HCT116 (cell line): ENCODE data around the gene USP30. TPM values are rescaled to one million over a fixed set of nuclear protein-coding genes. Genes with fewer than 3 reads are reported as not detected.

Experiments used
- ATAC-seq: fragments of 200-7000 bp; cut with Tn5 transposase; 2 replicates; pipeline ENCODE4 v1.9.1; 2020; ENCODE audit warnings: mild to moderate bottlenecking, moderate library complexity
- BruUV-seq: library from RNA; stranded (reverse); fragments of 400-500 nt; replicated peaks from 2 replicates; lab custom pipeline; 2021; lab: Mats Ljungman, UMichigan
- CTCF ChIA-PET: fragments of 300-600 bp; sonication (Branson Sonifier 250); formaldehyde crosslinking; loops from one replicate; lab custom pipeline; 2021; ENCODE audit warnings: antibody characterized with exemption; lab: Charles Lee
- POLR2A ChIA-PET: fragments of 300-600, 350-600 bp; sonication (Branson Sonifier 250); formaldehyde crosslinking; loops from one replicate; lab custom pipeline; 2021; ENCODE audit warnings: antibody characterized with exemption; lab: Charles Lee
- RAD21 ChIA-PET, 2 experiments: fragments of 300-600 bp; sonication (Branson Sonifier 250); formaldehyde crosslinking; loops; one replicate each; lab custom pipeline; 2023; ENCODE audit warnings: low total read pairs in 2 of 2; ENCODE audit not compliant: uncharacterized antibody in 2 of 2, unreplicated experiment in 2 of 2, low non-redundant PET in 1 of 2; lab: Charles Lee
- DNase-seq: peaks from one replicate; pipeline ENCODE4 v3.0.0-alpha.2; 2010; ENCODE audit warnings: low read depth, low spot score
- H2AFZ ChIP-seq: fragments of 200-600 bp; shearing (Covaris generic), sonication (generic); 2 replicates; pipeline ENCODE4 v1.6.1; 2017; ENCODE audit warnings: low read depth, mixed run types, mixed read lengths, antibody characterized with exemption, low read length; ENCODE audit not compliant: poor library complexity, severe bottlenecking
- H3K27ac ChIP-seq: 2 replicates; pipeline ENCODE4 v1.5.1; 2012; ENCODE audit warnings: low read depth, low read length
- H3K27me3 ChIP-seq: fragments of 200-600 bp; sonication (generic); 2 replicates; pipeline ENCODE4 v1.6.1; 2016; ENCODE audit warnings: mixed run types, low read length, mixed read lengths; ENCODE audit not compliant: insufficient read depth
- H3K36me3 ChIP-seq, 2 experiments: fragments of 200-500 bp in 1 of 2; fragments of 200-600 bp in 1 of 2; sonication (Bioruptor generic) in 1 of 2; sonication (generic) in 1 of 2; 2 replicates each; pipeline versions ENCODE4 v1.5.1 to v1.6.1; 2014 to 2016; ENCODE audit warnings: low read length in 2 of 2, inconsistent platforms in 1 of 2, mixed read lengths in 1 of 2, mixed run types in 1 of 2; ENCODE audit not compliant: insufficient read depth in 2 of 2, control insufficient read depth in 1 of 2
- H3K4me1 ChIP-seq, 2 experiments: fragments of 200-600 bp in 1 of 2; sonication (generic) in 1 of 2; 2 replicates each; pipeline versions ENCODE4 v1.5.1 to v1.6.1; 2012 to 2017; ENCODE audit warnings: low read length in 2 of 2, inconsistent platforms in 1 of 2, mild to moderate bottlenecking in 1 of 2, mixed read lengths in 1 of 2, mixed run types in 1 of 2, moderate library complexity in 1 of 2; ENCODE audit not compliant: insufficient read depth in 2 of 2, control insufficient read depth in 1 of 2
- H3K4me2 ChIP-seq: fragments of 200-600 bp; sonication (generic); 2 replicates; pipeline ENCODE4 v1.6.1; 2017; ENCODE audit warnings: mixed run types, low read length, mixed read lengths
- H3K4me3 ChIP-seq, 2 experiments: fragments of 200-600 bp in 1 of 2; sonication (generic) in 1 of 2; replicated peaks in 1 of 2; 2 replicates each; pipeline ENCODE4 v1.5.1; 2011 to 2016; ENCODE audit warnings: low read length in 2 of 2, control low read depth in 1 of 2, low read depth in 1 of 2, mild to moderate bottlenecking in 1 of 2, mixed read lengths in 1 of 2, mixed run types in 1 of 2
- H3K79me2 ChIP-seq: fragments of 200-600 bp; sonication (generic); 2 replicates; pipeline ENCODE4 v1.6.1; 2017; ENCODE audit warnings: mild to moderate bottlenecking, mixed run types, low read length, moderate library complexity, mixed read lengths; ENCODE audit not compliant: insufficient read depth
- H3K9ac ChIP-seq: fragments of 200-600 bp; sonication (generic); 2 replicates; pipeline ENCODE4 v1.6.1; 2016; ENCODE audit warnings: low read length, mixed read lengths
- H3K9me2 ChIP-seq: fragments of 200-600 bp; sonication (generic), shearing (Covaris generic); 2 replicates; pipeline ENCODE4 v1.6.1; 2017; ENCODE audit warnings: mixed run types, mild to moderate bottlenecking, moderate library complexity; ENCODE audit not compliant: insufficient read depth
- H3K9me3 ChIP-seq, 2 experiments: fragments of 200-500 bp in 1 of 2; fragments of 200-600 bp in 1 of 2; sonication (Bioruptor generic) in 1 of 2; sonication (generic) in 1 of 2; 2 replicates each; pipeline ENCODE4 v1.6.1; 2014 to 2017; ENCODE audit warnings: low read length in 2 of 2, mixed read lengths in 2 of 2, inconsistent platforms in 1 of 2, low read depth in 1 of 2, mild to moderate bottlenecking in 1 of 2, mixed run types in 1 of 2, moderate library complexity in 1 of 2; ENCODE audit not compliant: control insufficient read depth in 1 of 2, insufficient read depth in 1 of 2
- H4K20me1 ChIP-seq: fragments of 200-600 bp; sonication (generic), shearing (Covaris generic); 2 replicates; pipeline ENCODE4 v1.6.1; 2017; ENCODE audit warnings: mixed run types, mild to moderate bottlenecking, moderate library complexity; ENCODE audit not compliant: insufficient read depth
- CBX3 ChIP-seq: IDR thresholded peaks from 2 replicates; pipeline ENCODE4 v1.6.1; 2012; ENCODE audit warnings: low read depth
- CEBPB ChIP-seq: IDR thresholded peaks from 2 replicates; pipeline ENCODE4 v1.6.1; 2012; ENCODE audit warnings: low read depth
- FOSL1 ChIP-seq: IDR thresholded peaks from 2 replicates; pipeline ENCODE4 v1.6.1; 2012; ENCODE audit warnings: low read depth
- POLR2A ChIP-seq: IDR thresholded peaks from 2 replicates; pipeline ENCODE4 v1.7.0; 2011; ENCODE audit warnings: borderline replicate concordance; ENCODE audit not compliant: insufficient read depth, insufficient read length; ENCODE audit errors: extremely low read depth
- RAD21 ChIP-seq: IDR thresholded peaks from 2 replicates; pipeline ENCODE4 v1.6.1; 2012; ENCODE audit warnings: low read depth, mild to moderate bottlenecking
- intact Hi-C: fragments of 100-400 bp; cut with micrococcal nuclease; formaldehyde crosslinking; loops from 2 replicates; pipeline ENCODE4 v1.10.0; 2022
- total RNA-seq: library from RNA; stranded (reverse); gene quantifications from one replicate; pipeline ENCODE4 v1.2.1, GENCODE V29; 2021; ENCODE audit not compliant: unreplicated experiment
- TF ChIP-seq, protein P1 (sequence below), 3 experiments: fragments of 200-600 bp in 1 of 3; sonication (generic) in 1 of 3; IDR thresholded peaks in 2 of 3; conservative IDR thresholded peaks in 1 of 3; 2 replicates each; pipeline ENCODE4 v1.5.1; 2012 to 2017; ENCODE audit warnings: low read depth in 2 of 3, low read length in 2 of 3, antibody characterized with exemption in 1 of 3, borderline replicate concordance in 1 of 3, control low read depth in 1 of 3, mild to moderate bottlenecking in 1 of 3, mixed read lengths in 1 of 3, mixed run types in 1 of 3, moderate library complexity in 1 of 3; ENCODE audit not compliant: insufficient read depth in 1 of 3
- TF ChIP-seq, protein P2 (sequence below): IDR thresholded peaks from 2 replicates; pipeline ENCODE4 v1.6.1; 2012
- TF ChIP-seq, protein P3 (sequence below): IDR thresholded peaks from 2 replicates; pipeline ENCODE4 v1.6.1; 2012; ENCODE audit warnings: low read depth

USP30 gene
- total RNA-seq, 1 experiment from 2014 or later = 9.2 TPM

DNA sequence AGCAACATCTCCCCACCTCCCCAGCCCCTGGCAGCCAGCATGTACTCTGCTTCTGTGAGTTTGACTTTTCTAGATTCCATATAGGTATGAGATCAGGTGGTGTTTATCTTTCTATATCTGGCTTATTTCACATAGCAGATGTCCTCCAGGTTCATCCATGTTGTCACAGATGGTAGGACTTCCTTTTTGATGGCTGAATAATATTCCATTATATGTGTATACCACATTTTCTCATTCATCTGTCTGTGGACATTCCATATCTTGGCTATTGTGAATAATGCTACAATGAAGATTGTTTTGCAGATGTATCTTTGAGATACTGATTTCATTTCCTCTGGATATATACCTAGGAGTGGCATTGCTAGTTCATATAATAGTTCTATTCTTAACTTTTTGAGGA, 22.5 kb downstream of the USP30 start:
- intact Hi-C loops = no loop called here
- Histone ChIP-seq H3K9me2 (no peaks in the 10 kb centered on the region), H3K27me3 (no peaks in the 10 kb centered on the region), H2AFZ (no peak overlapping the region), H3K27ac (no peak overlapping the region), H3K4me1 (no peaks in the 10 kb centered on the region), H3K36me3 (no peaks in the 10 kb centered on the region), H4K20me1 (no peaks in the 10 kb centered on the region), H3K9ac (no peak overlapping the region), H3K79me2 (no peaks in the 10 kb centered on the region), H3K4me2 (no peak overlapping the region), H3K4me3 (no peak overlapping the region), H3K9me3 (no peaks in the 10 kb centered on the region)
- TF ChIP-seq POLR2A (no peak), FOSL1 (no peak), CEBPB (no peak), RAD21 (no peak), CBX3 (no peak)
- TF ChIP-seq, protein P1, sequence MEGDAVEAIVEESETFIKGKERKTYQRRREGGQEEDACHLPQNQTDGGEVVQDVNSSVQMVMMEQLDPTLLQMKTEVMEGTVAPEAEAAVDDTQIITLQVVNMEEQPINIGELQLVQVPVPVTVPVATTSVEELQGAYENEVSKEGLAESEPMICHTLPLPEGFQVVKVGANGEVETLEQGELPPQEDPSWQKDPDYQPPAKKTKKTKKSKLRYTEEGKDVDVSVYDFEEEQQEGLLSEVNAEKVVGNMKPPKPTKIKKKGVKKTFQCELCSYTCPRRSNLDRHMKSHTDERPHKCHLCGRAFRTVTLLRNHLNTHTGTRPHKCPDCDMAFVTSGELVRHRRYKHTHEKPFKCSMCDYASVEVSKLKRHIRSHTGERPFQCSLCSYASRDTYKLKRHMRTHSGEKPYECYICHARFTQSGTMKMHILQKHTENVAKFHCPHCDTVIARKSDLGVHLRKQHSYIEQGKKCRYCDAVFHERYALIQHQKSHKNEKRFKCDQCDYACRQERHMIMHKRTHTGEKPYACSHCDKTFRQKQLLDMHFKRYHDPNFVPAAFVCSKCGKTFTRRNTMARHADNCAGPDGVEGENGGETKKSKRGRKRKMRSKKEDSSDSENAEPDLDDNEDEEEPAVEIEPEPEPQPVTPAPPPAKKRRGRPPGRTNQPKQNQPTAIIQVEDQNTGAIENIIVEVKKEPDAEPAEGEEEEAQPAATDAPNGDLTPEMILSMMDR (IDR thresholded peaks at IDR 0.05 in 2 of 3, conservative IDR thresholded peaks at IDR 0.05 in 1 of 3; ENCODE audit: borderline replicate concordance in 1 of 3, insufficient read depth in 1 of 3, low read depth in 2 of 3, low read length in 2 of 3) = no peak
- TF ChIP-seq, protein P2, sequence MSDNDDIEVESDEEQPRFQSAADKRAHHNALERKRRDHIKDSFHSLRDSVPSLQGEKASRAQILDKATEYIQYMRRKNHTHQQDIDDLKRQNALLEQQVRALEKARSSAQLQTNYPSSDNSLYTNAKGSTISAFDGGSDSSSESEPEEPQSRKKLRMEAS = no peak
- TF ChIP-seq, protein P3, sequence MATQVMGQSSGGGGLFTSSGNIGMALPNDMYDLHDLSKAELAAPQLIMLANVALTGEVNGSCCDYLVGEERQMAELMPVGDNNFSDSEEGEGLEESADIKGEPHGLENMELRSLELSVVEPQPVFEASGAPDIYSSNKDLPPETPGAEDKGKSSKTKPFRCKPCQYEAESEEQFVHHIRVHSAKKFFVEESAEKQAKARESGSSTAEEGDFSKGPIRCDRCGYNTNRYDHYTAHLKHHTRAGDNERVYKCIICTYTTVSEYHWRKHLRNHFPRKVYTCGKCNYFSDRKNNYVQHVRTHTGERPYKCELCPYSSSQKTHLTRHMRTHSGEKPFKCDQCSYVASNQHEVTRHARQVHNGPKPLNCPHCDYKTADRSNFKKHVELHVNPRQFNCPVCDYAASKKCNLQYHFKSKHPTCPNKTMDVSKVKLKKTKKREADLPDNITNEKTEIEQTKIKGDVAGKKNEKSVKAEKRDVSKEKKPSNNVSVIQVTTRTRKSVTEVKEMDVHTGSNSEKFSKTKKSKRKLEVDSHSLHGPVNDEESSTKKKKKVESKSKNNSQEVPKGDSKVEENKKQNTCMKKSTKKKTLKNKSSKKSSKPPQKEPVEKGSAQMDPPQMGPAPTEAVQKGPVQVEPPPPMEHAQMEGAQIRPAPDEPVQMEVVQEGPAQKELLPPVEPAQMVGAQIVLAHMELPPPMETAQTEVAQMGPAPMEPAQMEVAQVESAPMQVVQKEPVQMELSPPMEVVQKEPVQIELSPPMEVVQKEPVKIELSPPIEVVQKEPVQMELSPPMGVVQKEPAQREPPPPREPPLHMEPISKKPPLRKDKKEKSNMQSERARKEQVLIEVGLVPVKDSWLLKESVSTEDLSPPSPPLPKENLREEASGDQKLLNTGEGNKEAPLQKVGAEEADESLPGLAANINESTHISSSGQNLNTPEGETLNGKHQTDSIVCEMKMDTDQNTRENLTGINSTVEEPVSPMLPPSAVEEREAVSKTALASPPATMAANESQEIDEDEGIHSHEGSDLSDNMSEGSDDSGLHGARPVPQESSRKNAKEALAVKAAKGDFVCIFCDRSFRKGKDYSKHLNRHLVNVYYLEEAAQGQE = no peak
- BruUV-seq = no TSS peak
- ChIA-PET CTCF (no interaction called here), POLR2A (no interaction called here), RAD21 (no interaction called here)
- DNase-seq (no peak), ATAC-seq (no peak)
